Ascending aorta (tissue), 2 donors: ENCODE measurements around the gene STK32C. TPM values are rescaled to one million over a fixed set of nuclear protein-coding genes. Genes with fewer than 3 reads are reported as not detected.

ENCODE experiments used
- DNase-seq, 2 donors: peaks; one replicate each; pipeline ENCODE4 v3.0.0-alpha.2; 2019; ENCODE audit warnings: low spot score in 2 of 2
- H3K27ac ChIP-seq, 2 donors: fragments of 200-600 bp; sonication (generic); one replicate each; pipeline ENCODE4 v1.5.1; 2016 to 2017; ENCODE audit warnings: mild to moderate bottlenecking in 1 of 2
- H3K27me3 ChIP-seq: fragments of 200-600 bp; sonication (generic); one replicate; pipeline ENCODE4 v1.5.1; 2017
- H3K36me3 ChIP-seq, 2 donors: fragments of 200-600 bp; sonication (generic); one replicate each; pipeline ENCODE4 v1.5.1; 2016
- H3K4me1 ChIP-seq, 2 donors: fragments of 200-600 bp; sonication (generic); one replicate each; pipeline ENCODE4 v1.5.1; 2016 to 2017; ENCODE audit warnings: mild to moderate bottlenecking in 1 of 2
- H3K4me3 ChIP-seq, 2 donors: fragments of 200-600 bp; sonication (generic); one replicate each; pipeline ENCODE4 v1.5.1; 2016 to 2017; ENCODE audit warnings: mild to moderate bottlenecking in 1 of 2
- H3K9me3 ChIP-seq, 2 donors: fragments of 200-600 bp; sonication (generic); one replicate each; pipeline ENCODE4 v1.5.1; 2016
- CTCF ChIP-seq, 3 experiments: fragments of 200-600 bp in 2 of 3; fragments of 450-650 bp in 1 of 3; sonication (generic) in 2 of 3; IDR thresholded peaks; one replicate each; pipeline ENCODE4 v1.5.1; 2016 to 2019; ENCODE audit warnings: antibody characterized with exemption in 3 of 3, mild to moderate bottlenecking in 1 of 3, moderate library complexity in 1 of 3
- intact Hi-C: fragments of 100-400 bp; cut with DNase I; formaldehyde crosslinking; loops from one replicate; pipeline ENCODE4 v1.15.1; 2023
- total RNA-seq: library from RNA; depleted of rRNA; stranded (reverse); fragments of >200 nt; gene quantifications from one replicate; pipeline ENCODE4 v1.1.0, GENCODE V29; 2016

The STK32C gene
- total RNA-seq, 1 donor from 2014 or later = 16.2 TPM

GRCh38 chr10:132179551-132180392 lies 128.0 kb downstream of the STK32C start:
- no peak for TF ChIP-seq CTCF (IDR thresholded peaks at IDR 0.05)
- Histone ChIP-seq H3K9me3 (no peaks in the 10 kb centered on the region), H3K27me3 (peaks cover under 1% of the 10 kb centered on the region), H3K36me3 (no peaks in the 10 kb centered on the region), H3K4me3 (no peak overlapping the region), H3K4me1 (no peaks in the 10 kb centered on the region), H3K27ac (no peak overlapping the region)
- no peak for DNase-seq
- intact Hi-C loops = no loop called here

- TF ChIP-seq CTCF (IDR thresholded peaks at IDR 0.05) = no peak
- no peaks in the 10 kb centered on the region for H3K36me3 ChIP-seq
- H3K4me3 ChIP-seq = no peak overlapping the region
- no peaks in the 10 kb centered on the region for H3K27me3 ChIP-seq
- no peak for DNase-seq
- H3K4me1 ChIP-seq = no peaks in the 10 kb centered on the region
- no peak overlapping the region for H3K27ac ChIP-seq
- intact Hi-C loops = no loop called here
- H3K9me3 ChIP-seq = no peaks in the 10 kb centered on the region
Observed at GRCh38 chr10:132178672-132179545, 128.8 kb downstream of the STK32C start.

GRCh38 chr10:132178046-132178445 lies 129.7 kb downstream of the STK32C start:
- intact Hi-C loops = no loop called here
- no peaks in the 10 kb centered on the region for H3K4me1 ChIP-seq
- TF ChIP-seq CTCF (IDR thresholded peaks at IDR 0.05) = no peak
- no peaks in the 10 kb centered on the region for H3K27me3 ChIP-seq
- no peak overlapping the region for H3K27ac ChIP-seq
- H3K9me3 ChIP-seq = no peaks in the 10 kb centered on the region
- H3K4me3 ChIP-seq = no peak overlapping the region
- H3K36me3 ChIP-seq = no peaks in the 10 kb centered on the region
- no peak for DNase-seq

- TF ChIP-seq CTCF (IDR thresholded peaks at IDR 0.05) = no peak
- H3K4me3 ChIP-seq = no peak overlapping the region
- no peak for DNase-seq
- H3K9me3 ChIP-seq = no peaks in the 10 kb centered on the region
- no peaks in the 10 kb centered on the region for H3K36me3 ChIP-seq
- H3K4me1 ChIP-seq = no peaks in the 10 kb centered on the region
- no peak overlapping the region for H3K27ac ChIP-seq
- H3K27me3 ChIP-seq = no peaks in the 10 kb centered on the region
- intact Hi-C loops = no loop called here
Observed at GRCh38 chr10:132176623-132177500, 130.9 kb downstream of the STK32C start.

GRCh38 chr10:132175907-132176581 lies 131.7 kb downstream of the STK32C start:
- TF ChIP-seq CTCF (IDR thresholded peaks at IDR 0.05) = no peak
- Histone ChIP-seq H3K27me3 (no peaks in the 10 kb centered on the region), H3K27ac (no peak overlapping the region), H3K4me1 (no peaks in the 10 kb centered on the region), H3K9me3 (no peaks in the 10 kb centered on the region), H3K36me3 (no peaks in the 10 kb centered on the region), H3K4me3 (no peak overlapping the region)
- no peak for DNase-seq
- intact Hi-C loops = no loop called here
